HL-60/S4 (cell line): ENCODE data around the gene SLC25A26.

Source experiments
- in situ Hi-C: fragments of 300-500 bp; cut with MboI; formaldehyde crosslinking; loops from 2 replicates; pipeline ENCODE4 v1.14.3; 2022; ENCODE audit warnings: low sequenced_read_pairs

Gene SLC25A26

DNA sequence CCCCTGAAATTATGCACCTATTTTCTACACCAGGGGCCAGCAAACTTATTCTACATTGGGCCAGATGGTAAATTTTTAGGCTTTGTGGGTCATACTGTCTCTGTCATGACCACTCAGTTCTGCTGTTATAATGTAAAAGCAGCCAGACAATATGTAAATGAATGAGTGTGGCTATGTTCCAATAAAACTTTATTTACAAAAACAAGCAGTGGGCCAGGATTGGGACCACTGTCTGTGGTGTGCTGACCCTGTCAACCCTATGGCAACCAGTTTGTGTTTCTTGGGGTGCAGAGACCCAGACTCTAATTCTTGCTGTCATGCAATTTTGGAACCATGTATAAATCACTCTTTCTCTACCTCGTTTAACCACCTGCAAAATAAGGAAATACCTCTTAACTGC, 205.3 kb downstream of the SLC25A26 start:
- in situ Hi-C loops, result no loop called here

DNA sequence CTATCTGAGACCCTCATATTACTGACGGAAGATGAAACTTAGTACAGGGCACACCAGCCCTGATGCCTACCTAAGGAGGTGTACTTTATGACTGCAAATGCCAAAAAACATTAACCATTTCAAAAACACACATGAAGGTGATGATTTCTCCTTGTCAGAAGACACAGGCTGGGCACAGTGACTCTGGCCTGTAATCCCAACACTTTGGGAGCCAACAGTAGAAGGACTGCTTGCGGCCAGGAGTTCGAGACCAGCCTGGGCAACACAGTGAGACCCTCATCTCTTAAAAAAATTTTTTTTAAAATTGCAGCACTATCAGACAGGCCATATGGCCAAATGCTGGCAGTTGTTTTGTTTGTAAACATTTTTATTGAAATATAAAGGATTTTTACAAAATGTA, 206.6 kb downstream of the SLC25A26 start:
- in situ Hi-C loops, result no loop called here

DNA sequence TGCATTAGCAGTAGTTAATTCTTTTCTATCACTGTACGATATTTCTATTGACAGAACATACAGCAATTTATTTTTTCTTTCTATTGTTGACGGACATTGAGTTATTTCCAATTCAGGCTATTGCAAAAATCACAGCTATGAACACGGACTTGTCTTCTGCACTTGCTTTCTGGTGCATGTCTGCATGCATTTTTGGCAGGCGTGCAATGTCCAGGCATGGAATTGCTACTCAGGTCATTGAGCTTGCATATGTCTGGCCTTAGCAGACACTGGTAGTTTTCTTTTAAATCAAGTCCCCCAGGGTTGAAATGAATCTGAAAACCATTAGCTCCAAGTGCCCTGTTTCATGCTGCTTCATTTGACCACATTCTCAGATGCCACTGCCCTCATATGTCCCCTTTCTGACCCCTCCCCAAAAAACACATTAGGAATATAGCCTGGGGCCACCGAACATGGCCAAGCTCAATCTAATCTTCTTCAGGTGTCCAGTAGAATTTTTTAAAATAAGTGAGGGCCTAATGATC, 207.2 kb downstream of the SLC25A26 start:
- in situ Hi-C loops, result no loop called here
